GM18507 (cell line): Measurements from ENCODE around the gene ACSM3.

ENCODE experiments used
- DNase-seq: peaks from one replicate; pipeline ENCODE4 v3.0.0; 2011; ENCODE audit warnings: low read depth; ENCODE audit not compliant: insufficient read length; ENCODE audit errors: extremely low spot score
- FAIRE-seq: peaks from 2 replicates; lab custom pipeline; 2011; peaks lifted over from hg19 to GRCh38; lab: Jason Lieb, UNC

ACSM3 gene

GRCh38 chr16:20844054-20844453 lies 80.2 kb downstream of the ACSM3 start:
- FAIRE-seq (no peak), DNase-seq (no peak)

- FAIRE-seq: no peak
Observed at GRCh38 chr16:20844588-20844987, 80.8 kb downstream of the ACSM3 start.

GRCh38 chr16:20846030-20846429 lies 82.2 kb downstream of the ACSM3 start:
- DNase-seq (no peak), FAIRE-seq (no peak)

More at GRCh38 chr16:20844588-20844987, 80.8 kb downstream of the ACSM3 start:
- no peak for DNase-seq

- FAIRE-seq: no peak
- DNase-seq: no peak
Observed at GRCh38 chr16:20846551-20846950, 82.7 kb downstream of the ACSM3 start.
